Left hindlimb (tissue), 1 donor: ENCODE data around the gene PLN.

Source experiments
- DNase-seq: peaks from one replicate; pipeline ENCODE4 v3.0.0-alpha.2; 2018

Gene PLN

DNA sequence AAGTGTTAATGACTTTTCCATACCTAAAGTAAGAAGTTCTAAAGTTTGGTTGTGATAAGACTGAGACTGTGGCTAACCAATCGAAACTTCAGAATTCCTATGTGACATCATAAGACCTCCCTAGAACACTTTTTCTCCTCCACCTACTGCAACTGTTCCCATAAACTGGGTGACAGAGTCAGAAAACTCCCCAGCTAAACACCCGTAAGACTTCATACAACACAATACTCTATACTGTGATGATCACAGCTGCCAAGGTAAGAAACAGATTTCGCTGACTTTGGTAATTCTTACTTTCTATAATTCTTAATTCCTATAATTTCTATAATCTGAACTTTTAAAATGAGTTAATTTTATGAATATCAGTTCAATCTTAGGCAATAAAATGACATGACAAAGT is at the start of gene PLN:
PLN (plus strand) TSS at position 161 of the 400 bp plus-strand sequence. CDS start 10,626 bp downstream, outside the sequence.
- DNase-seq: no peak

DNA sequence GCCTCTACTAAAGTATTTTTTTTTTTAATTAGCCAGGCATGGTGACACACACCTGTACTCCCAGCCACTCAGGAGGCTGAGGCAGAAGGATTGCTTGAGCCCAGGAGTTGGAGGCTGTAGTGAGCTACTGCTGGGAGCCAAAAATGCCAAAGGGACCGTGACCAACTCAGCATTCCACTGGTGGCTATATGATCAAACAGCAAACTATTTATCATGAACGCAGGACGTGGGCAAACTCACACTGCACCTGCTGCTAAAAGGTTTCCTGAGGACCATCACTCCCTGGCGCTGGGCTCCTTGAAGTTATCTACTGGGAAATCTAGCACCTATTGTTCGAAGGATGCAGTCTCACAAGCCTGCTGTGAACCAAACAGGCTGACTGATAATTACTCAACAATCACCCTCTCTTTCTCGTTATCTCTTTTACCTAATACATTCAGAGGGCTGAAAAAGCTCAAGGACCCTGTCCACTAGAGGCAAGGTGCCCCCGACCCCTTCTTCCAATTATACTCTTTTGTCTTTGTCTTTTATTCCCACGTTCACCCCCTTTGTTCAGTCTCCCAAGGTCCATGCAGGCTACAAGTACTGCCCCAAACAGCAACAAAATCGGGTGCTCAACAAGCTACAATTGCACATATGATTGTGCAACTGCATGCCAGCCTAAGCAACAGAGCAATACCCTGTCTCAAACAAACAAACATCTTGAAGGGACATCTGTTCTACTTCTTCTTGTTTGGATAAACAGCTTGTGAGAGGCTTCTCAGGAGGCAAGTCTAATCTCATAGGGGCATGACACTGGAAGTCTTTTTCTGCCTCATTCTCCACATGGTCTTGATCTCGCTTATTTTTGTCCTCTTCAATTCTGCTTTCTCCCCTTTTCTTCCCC is 47.7 kb upstream of the PLN start:
- no peak for DNase-seq

DNA sequence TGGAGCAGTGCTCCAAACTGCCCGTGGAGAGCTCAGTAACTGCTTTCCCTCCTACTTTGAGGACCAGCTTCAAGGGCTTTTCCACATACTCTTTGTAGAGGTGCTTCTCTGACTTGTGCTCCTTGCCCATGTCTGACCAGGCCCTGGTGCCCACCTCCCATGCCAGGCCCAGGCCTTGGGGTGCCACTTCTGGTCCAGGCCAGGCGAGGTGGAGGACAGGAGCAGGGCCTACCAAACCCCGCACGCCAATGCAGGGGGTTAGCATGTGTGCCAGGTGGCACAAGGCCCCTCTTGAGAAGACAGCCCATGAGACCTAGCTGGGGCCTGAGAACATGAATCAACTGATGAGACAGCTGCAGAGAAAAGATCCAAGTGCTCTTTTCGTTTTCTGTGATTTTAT is 47.0 kb upstream of the PLN start:
- no peak for DNase-seq

DNA sequence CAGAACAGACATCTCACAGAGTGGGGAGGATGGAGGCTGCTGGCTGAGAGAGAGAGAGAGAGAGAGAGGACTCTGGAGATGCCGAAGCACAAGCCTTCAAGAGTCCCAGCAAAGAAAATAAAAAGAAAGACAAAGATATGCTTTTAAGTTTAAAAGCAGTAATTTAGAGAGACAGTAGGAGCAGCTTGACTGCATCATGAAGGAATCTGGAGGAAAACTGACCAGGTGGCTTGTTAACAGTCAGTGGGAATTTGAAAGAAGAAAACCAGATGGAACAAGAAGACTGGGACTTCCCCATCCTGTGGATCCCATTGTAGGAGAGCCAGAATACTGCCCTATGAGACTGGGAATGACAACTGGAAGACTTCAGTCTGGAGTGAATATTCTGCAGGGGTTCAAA is 46.3 kb upstream of the PLN start:
- DNase-seq: no peak

DNA sequence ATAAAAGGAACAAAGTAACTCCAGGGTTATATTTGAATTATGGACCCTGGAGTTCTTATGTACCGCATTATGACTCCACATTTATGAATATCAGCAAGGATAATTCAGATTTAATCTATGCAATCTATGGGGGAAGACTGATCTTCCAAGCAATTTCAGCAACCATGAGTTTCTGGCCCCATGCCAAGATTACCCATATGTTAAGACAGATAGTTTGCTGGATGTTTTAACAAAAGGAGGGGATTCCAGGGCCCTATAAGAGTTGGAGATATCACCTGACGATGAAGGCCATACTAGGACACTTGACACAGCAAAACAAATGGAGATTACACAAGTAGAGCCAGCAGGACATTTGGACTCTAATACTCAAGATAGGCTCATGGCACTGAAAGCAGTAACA is 45.9 kb upstream of the PLN start:
- DNase-seq: no peak

DNA sequence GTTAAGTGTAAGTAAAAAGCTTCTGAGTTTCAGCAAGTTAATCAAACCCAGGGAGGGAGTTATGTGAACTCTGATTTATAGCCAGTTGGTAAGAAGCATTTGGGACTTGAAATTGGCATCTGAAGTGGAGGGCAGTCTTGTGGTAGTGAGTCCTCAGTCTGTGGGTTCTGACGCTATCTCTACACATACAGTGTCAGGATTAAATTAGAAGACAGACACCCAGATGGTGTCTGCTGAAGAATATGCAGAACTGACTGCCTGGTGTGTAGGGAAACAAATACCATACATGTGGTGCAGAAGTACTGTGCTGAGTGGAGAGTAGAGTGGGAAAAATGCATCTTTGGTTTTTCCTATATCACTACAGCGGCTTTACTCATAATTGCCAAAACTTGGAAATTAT is 43.5 kb upstream of the PLN start:
- no peak for DNase-seq

DNA sequence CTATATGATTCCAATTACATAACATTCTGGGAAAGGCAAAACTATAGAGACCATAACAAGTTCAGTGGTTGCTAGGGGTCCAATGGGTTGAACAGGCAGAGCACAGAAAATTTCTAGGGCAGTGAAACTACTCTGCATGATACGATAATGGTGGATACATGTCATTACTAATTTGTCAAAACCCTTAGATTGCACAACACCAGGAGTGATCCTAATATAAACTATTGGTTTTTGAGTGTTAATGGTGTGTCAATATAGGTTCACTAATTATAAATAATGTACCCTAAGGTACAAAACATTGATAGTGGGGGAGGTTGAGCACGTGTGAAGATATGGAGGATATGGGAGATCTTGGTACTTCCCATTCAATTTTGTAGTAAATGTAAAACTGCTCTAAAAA is 42.4 kb upstream of the PLN start:
- DNase-seq: no peak

DNA sequence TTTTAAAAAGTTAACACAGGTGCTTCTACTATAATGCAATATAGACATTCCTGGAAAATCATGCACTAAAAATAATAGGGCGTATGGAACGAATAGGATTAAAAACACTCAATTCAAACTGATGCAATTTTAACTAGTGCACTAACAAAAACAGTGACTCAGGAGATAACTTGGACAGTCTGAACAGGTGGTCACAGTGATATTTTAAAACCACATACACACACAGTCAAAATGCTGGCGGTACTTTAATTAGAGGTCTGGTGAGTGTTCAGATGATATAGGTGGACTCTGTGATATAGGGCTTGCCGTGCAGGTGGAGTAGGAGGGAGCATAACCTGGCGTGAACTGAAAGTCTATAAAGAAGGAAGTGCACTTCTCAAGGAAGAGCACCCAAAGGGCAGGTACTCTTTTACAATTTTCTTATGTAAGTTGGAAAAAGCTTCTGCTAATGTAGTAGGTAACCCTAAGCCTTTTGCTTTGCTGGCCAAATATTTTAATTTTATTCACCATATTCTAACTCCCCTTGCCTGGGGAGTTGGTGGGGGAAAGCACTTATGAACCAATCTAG is 41.9 kb upstream of the PLN start:
- DNase-seq: no peak

DNA sequence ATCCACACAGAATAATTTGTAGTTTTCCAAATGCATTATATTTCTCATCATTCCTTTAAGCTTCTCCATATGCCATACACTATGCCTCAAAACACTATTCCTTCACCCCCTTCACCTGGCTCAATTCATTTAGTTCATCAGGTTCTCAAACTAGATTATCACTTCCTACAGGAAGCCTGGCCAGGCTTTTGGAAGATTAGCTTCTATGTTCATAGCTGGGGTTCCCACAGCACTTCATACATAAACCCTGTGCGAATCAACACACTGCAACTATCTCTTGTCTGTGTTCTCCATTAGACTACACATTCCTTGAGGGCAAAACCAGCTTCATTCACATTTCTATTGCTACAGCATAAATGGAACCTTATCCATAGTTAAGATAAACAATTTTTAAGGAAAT is 40.5 kb upstream of the PLN start:
- no peak for DNase-seq

DNA sequence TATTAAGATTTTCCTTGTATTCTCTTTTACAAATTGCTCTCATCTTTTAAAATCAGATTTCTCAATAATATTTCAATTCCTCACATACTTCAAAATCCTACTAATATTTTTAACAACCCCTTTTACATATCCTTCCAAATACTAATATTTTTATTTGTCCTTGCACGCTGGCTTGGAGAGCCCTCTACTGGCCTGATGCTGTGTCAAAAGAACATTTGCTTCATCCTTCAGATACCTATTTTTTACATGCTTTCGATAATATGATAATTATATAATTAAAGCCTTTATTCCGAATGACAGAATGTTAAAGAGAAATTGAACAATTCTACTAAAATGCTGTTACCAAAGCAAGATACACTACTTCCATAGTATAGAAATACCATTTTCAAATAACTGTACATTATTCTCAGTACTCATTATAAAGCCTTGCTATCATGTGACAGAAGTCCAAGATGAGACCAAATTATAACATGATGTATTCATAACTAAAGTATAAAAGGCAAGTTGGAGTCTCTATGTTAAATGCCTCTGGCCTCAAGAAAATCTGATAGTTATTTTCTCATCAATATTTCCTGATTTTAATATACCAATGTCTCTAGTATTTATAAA is 39.0 kb upstream of the PLN start:
- DNase-seq: no peak

DNA sequence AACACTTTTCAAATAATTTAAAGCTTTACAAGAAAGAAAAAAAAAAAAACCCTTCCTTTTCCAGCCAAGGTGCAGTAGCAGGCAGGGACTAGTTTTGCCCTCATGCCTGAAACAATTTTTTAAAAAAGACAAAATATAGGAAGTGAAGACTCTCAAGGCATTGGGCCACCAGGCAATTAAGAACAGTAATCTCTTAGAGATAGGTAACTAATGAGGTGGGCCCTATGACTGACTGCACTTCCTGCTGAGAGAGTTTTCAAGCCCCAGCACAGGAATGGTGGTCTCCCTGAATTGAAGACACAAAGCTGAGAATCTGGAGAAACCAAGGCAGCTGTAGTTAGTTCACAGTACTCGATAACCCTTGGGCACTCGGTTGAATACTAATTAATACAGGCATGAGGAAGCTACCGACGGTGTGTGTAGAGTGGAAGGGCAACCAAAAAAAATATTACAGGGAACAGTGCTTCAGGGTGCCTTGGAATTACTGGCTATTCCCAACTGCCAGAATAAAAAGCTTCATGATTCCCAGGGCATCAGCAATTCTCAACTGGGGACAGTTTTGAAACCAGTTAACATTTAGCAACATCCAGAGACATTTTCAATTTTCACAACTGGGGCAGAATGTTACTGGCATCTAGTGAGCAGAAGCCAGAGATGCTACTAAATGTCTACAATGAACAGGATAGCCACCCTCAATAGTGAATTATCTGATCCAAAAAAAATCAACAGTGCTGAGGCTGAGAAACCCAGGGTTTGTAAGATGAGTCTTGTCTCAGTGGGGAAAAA is 36.0 kb upstream of the PLN start:
- DNase-seq: no peak

DNA sequence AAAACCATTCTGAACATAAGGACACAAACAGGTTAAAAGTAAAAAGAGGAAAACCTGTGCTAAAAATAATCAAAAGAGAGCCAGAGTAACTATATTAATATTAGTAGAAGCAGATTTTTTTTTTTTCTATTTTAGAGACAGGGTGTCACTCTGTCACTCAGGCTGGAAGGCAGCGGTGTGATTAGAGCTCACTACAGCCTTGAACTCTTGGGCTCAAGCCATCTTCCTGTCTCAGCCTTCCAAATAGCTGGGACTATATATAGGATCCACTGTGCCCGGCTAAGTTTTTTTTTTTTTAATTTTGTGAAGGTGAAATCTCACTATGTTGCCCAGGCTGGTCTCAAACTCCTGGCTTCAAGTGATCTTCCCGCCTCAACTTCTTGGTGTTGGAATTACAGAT is 33.4 kb upstream of the PLN start:
- no peak for DNase-seq

DNA sequence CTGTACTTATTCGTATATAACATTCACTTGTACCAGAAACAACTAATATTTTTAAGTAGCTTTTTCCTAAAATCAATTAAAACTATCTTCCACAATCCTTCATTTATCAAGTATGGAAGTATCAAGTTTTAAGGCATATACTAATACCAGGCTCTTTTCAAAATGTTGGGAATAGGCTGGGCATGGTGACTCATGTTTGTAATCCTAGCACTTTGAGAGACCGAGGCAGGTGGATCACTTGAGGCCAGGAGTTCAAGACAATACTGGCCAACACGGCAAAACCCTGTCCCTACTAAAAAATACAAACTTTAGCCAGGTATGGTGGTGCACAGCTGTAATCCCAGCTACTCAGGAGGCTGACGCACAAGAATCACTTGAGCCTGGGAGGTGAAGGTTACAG is 25.7 kb upstream of the PLN start:
- DNase-seq: no peak

DNA sequence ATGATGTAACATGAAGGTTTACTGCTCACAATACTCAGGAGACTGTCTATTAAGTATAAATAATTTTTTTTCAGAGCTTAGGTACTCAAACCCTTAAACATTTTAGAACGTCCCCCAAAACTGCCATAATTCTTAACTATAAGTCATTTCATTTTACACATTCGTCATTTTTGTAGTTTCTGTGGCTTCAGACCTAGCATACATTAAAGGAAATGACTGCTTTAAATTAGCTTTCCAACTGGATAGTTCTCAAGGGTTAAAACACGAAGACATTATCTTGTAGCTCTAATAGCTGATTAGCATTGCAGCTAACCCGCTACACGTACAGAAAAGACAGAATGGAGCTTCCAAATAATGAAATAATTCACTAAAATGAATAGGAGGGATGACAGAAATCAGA is 24.9 kb upstream of the PLN start:
- no peak for DNase-seq

DNA sequence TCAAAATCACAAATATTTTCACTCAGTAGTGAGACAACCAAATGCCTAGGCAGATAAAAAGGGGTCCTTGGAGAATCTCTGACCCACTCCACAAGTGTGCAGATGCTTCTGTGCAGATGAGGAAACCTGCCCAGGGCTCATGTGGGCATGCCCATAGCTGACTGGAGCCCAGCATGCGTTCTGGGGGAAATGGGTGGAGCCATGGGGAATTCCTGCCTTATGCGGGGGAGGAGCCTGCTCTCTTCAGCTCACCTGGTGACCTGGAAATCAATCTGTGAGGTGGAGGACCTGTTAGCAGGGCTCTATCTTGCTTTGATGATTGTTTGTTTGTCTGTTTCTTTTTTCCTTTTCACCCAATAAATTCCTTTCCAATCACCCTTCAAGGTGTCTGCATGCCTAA is 23.4 kb upstream of the PLN start:
- no peak for DNase-seq

DNA sequence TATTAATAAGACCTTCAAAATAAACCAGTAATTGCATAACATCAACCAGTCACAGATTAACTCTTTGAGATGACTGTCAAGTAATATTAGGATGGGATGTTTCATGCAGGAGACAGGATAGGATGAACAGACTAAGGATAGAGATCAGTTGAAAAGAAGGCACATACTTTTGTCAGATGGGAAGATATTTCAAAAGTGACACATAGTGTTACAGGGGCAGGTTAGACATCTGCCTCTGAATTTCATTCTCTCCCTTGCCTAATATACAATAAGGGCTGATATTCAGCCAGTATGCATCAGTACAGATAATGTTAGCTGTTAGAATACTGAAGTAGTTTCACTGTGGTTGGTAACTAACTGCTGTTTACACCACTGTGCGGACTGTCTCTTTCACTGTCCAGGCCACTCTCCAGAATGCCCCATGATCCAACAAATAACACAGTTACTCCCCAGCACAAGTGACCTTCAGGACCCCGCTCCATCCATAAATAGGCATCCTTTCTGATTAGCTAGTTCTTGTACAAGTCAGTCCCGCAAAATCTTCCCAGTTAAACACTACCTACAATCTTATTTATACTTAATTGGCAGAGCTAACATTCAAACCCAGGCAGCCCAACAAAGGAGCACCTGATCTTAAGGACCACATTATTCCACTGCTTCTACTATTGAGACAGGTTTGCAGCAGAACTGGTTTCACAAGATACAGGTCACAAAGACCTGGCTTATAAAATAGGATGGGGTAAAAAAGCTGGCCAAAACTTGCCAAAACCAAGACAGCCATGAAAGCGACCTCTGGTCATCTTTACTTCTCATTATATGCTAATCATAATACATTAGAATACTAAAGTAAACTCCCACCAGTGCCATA is 21.9 kb upstream of the PLN start:
- no peak for DNase-seq

DNA sequence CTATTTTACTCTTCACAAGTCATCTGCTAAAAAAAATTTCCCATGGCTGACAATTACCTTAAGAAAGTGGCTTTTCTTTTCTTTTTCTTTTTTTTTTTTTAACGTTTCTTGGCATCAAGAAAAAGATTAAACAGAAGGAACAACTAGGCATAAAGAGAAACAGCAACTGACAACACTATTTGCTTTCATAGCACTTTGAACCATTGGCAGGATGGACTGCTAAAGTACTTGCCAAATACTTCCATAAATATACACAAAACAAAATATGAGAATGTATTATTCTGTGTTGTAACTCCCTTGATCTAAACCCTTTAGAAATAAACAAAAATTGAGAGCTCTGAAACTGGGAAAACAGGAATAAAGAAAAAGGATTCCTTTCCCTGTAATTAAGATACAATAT is 20.0 kb upstream of the PLN start:
- no peak for DNase-seq

DNA sequence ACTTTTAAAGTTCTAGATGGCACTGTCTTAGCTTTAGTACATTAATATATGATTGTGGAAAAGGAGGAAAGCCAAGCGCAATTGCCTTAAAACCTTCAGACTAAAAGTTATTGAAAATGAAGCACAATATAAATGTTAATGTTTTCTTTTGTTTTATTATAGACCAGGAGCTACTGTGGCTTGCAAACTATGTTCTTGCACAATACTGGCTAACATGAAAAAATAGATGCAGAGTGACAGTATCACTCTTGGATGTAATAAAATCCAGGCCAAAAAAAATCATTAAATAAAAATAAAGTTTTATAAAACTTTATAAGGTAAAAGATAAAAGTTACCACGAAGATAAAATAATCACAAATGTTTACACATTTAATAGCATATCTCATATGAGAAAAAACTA is 18.3 kb upstream of the PLN start:
- DNase-seq: no peak

DNA sequence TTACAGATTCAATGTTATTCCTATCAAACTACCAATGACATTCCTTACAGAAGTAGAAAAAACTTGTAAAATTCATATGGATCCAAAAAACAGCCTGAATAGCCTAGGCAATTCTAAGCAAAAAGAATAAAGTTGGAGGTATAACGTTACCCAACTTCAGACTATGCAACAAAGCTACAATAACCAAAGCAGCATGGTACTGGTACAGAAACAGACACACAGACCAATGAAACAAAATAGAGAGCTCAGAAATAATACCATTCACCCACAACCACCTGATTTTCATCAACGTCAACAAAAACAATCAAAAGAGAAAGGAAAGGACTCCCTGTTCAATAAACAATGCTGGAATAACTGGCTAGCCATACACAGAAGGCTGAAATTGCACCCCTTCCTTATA is 17.2 kb upstream of the PLN start:
- DNase-seq: no peak

DNA sequence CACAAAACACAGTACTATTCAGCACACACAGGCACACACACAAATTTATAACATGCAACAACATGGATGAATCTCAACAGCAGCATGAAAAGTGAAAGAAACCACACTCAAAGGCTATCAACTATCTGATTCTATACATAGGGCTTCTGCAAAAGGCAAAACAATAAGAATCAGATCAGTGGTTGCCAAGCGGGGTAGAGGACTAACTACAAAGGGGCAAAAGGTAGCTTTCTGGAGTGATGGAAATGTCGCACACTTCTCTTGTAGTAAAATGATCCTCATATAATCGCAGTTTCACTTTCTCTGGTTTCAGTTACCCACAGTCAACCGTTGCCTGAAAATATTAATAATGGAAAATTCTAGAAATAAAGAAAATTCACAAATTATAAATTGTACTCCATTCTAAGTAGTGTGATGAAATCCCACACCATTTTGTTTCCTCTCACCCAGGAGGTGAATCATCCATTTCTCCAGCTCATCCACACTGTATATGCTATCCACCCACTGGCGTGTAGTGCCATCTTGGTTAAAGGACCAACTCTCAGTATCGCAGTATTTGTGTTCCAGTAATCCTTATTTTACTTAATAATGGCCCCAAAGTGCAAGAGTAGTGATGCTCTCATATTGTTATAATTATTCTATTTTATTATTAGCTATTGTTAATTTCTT is 12.8 kb upstream of the PLN start:
- no peak for DNase-seq

DNA sequence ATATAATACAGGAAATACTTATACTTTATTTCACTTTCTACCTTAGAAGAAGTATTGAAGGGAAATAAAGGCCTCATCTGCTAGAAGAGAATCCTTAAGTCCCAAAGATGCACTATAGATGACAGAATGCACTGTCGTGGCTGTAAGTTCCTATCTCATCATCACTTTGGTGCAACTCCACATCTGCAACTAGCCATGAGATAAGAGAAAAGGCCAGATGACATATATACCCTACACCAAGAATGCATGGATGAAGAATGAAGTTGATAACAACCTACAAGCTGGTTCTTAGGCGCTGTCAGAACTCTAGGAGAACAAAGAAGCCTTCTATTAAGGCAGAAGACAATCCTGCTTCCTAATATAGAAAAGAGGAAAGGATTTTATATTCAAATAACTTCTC is 11.6 kb upstream of the PLN start:
- DNase-seq: no peak

DNA sequence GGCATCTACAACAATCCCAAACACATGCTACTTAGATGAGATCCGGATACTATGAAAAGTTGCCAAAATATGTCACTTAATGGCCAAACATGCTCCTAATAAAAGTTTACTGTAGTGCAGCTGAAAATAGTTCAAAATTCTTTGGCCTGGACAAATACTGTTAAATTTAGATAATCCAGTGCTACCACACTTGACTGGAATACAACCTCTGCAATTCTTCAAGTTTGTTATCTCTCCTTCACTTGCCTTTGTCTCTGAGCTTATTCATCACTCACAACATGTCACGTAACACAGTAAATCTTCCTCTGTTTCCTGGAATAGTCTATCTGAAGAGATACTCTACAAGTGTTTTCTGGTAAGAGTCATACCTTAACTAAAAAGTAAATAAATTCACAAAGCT is 10.5 kb upstream of the PLN start:
- no peak for DNase-seq
